SK-N-SH treated with all-trans-retinoic acid at 6 μM for 48 hours (cell line): ENCODE measurements around the gene PGP.

Source experiments
- ATAC-seq: fragments of 200-7000 bp; cut with Tn5 transposase; 3 replicates; pipeline ENCODE4 v1.9.1; 2020; ENCODE audit warnings: mild to moderate bottlenecking, moderate library complexity
- ARNTL ChIP-seq: fragments of 450-650 bp; formaldehyde crosslinking; IDR thresholded peaks from 2 replicates; pipeline ENCODE4 v1.5.0; 2020; ENCODE audit warnings: low read depth, mild to moderate bottlenecking, moderate library complexity, borderline replicate concordance
- CREB5 ChIP-seq: fragments of 250-450 bp; sonication (Bioruptor Pico); IDR thresholded peaks from 2 replicates; pipeline ENCODE4 v1.5.1; 2020; ENCODE audit warnings: low read depth, mild to moderate bottlenecking, moderate library complexity
- CSDC2 ChIP-seq: fragments of 250-450 bp; sonication (Bioruptor Pico); IDR thresholded peaks from 2 replicates; pipeline ENCODE4 v1.5.0; 2020; ENCODE audit warnings: mild to moderate bottlenecking, moderate library complexity
- CSRNP3 ChIP-seq: fragments of 250-450 bp; sonication (Bioruptor Pico); IDR thresholded peaks from 2 replicates; pipeline ENCODE4 v1.5.1; 2021; ENCODE audit warnings: mild to moderate bottlenecking, moderate library complexity
- ESRRG ChIP-seq: fragments of 250-450 bp; sonication (Bioruptor Pico); IDR thresholded peaks from 2 replicates; pipeline ENCODE4 v1.6.1; 2021; ENCODE audit warnings: mild to moderate bottlenecking
- GLIS3 ChIP-seq: fragments of 250-450 bp; sonication (Bioruptor Pico); IDR thresholded peaks from 2 replicates; pipeline ENCODE4 v1.5.0; 2020; ENCODE audit warnings: mild to moderate bottlenecking, moderate library complexity
- OSR1 ChIP-seq: fragments of 250-450 bp; sonication (Bioruptor Pico); IDR thresholded peaks from 2 replicates; pipeline ENCODE4 v1.8.0; 2022; ENCODE audit warnings: moderate library complexity, mild to moderate bottlenecking, inconsistent platforms
- PATZ1 ChIP-seq: fragments of 250-450 bp; sonication (Bioruptor Pico); IDR thresholded peaks from 2 replicates; pipeline ENCODE4 v1.8.0; 2020; ENCODE audit warnings: mild to moderate bottlenecking, moderate library complexity, borderline replicate concordance
- POU6F1 ChIP-seq: fragments of 250-450 bp; sonication (Bioruptor Pico); IDR thresholded peaks from 2 replicates; pipeline ENCODE4 v1.8.0; 2021; ENCODE audit warnings: low read depth, mild to moderate bottlenecking, moderate library complexity, borderline replicate concordance
- PPARA ChIP-seq: fragments of 250-450 bp; sonication (Bioruptor Pico); IDR thresholded peaks from 2 replicates; pipeline ENCODE4 v1.5.0; 2020; ENCODE audit warnings: mild to moderate bottlenecking, borderline replicate concordance
- RARB ChIP-seq: fragments of 250-450 bp; sonication (Bioruptor Pico); IDR thresholded peaks from 2 replicates; pipeline ENCODE4 v1.8.0; 2021; ENCODE audit warnings: mild to moderate bottlenecking, moderate library complexity
- SNAI2 ChIP-seq: fragments of 250-450 bp; sonication (Bioruptor Pico); IDR thresholded peaks from 2 replicates; pipeline ENCODE4 v1.5.0; 2020; ENCODE audit warnings: mild to moderate bottlenecking, moderate library complexity
- TCF4 ChIP-seq: fragments of 250-450 bp; sonication (Bioruptor Pico); IDR thresholded peaks from 2 replicates; pipeline ENCODE4 v1.8.0; 2021; ENCODE audit warnings: mild to moderate bottlenecking, moderate library complexity, borderline replicate concordance
- TOX ChIP-seq: fragments of 250-450 bp; sonication (Bioruptor Pico); IDR thresholded peaks from 2 replicates; pipeline ENCODE4 v1.8.0; 2021; ENCODE audit warnings: mild to moderate bottlenecking, moderate library complexity, borderline replicate concordance
- TSHZ2 ChIP-seq: fragments of 250-450 bp; sonication (Bioruptor Pico); IDR thresholded peaks from 2 replicates; pipeline ENCODE4 v1.5.0; 2020; ENCODE audit warnings: mild to moderate bottlenecking, moderate library complexity
- ZC3H10 ChIP-seq: fragments of 250-450 bp; sonication (Bioruptor Pico); IDR thresholded peaks from 2 replicates; pipeline ENCODE4 v1.5.1; 2021; ENCODE audit warnings: mild to moderate bottlenecking, moderate library complexity
- ZFP3 ChIP-seq: fragments of 250-450 bp; sonication (Bioruptor Pico); IDR thresholded peaks from 2 replicates; pipeline ENCODE4 v1.5.0; 2020; ENCODE audit warnings: mild to moderate bottlenecking, moderate library complexity
- ZFP30 ChIP-seq: fragments of 450-650 bp; formaldehyde crosslinking; IDR thresholded peaks from 2 replicates; pipeline ENCODE4 v1.5.0; 2022; ENCODE audit warnings: mild to moderate bottlenecking, moderate library complexity
- ZNF565 ChIP-seq: fragments of 450-650 bp; formaldehyde crosslinking; conservative IDR thresholded peaks from 2 replicates; pipeline ENCODE4 v1.5.0; 2020; ENCODE audit warnings: low read depth, mild to moderate bottlenecking, moderate library complexity
- ZNF70 ChIP-seq: fragments of 450-650 bp; formaldehyde crosslinking; IDR thresholded peaks from 2 replicates; pipeline ENCODE4 v1.5.0; 2020; ENCODE audit warnings: mild to moderate bottlenecking, moderate library complexity

Gene PGP

GRCh38 chr16:2211923-2212347 is 2.7 kb downstream of the PGP start:
- no peak for ATAC-seq
- no peak for TF ChIP-seq ZC3H10 (CRISPR knock-in tag)

- ATAC-seq: no peak
- TF ChIP-seq RARB (CRISPR knock-in tag) (no peak), TSHZ2 (CRISPR knock-in tag) (no peak), GLIS3 (CRISPR knock-in tag) (no peak), CSRNP3 (CRISPR knock-in tag) (no peak), ZFP3 (CRISPR knock-in tag) (no peak), ESRRG (CRISPR knock-in tag) (no peak), ZNF70 (CRISPR knock-in tag) (no peak), PPARA (CRISPR knock-in tag) (no peak), CSDC2 (CRISPR knock-in tag) (no peak), ZFP30 (CRISPR knock-in tag) (no peak), OSR1 (CRISPR knock-in tag) (no peak), CREB5 (CRISPR knock-in tag) (no peak)
Measured at GRCh38 chr16:2210386-2211365, 4.0 kb downstream of the PGP start, which contains the start of gene BRICD5. Gene BRICD5, minus strand, starts transcription at chr16:2210863. Its CDS starts 30 bp downstream, at chr16:2210833.

- TF ChIP-seq CSRNP3 (CRISPR knock-in tag) (no peak), ARNTL (CRISPR knock-in tag) (no peak), ZNF565 (CRISPR knock-in tag) (no peak), GLIS3 (CRISPR knock-in tag) (no peak), CSDC2 (CRISPR knock-in tag) (no peak), PPARA (CRISPR knock-in tag) (no peak), POU6F1 (CRISPR knock-in tag) (no peak), ZNF70 (CRISPR knock-in tag) (no peak), TSHZ2 (CRISPR knock-in tag) (no peak), ESRRG (CRISPR knock-in tag) (no peak), PATZ1 (CRISPR knock-in tag) (no peak), TOX (no peak), TCF4 (CRISPR knock-in tag) (no peak), ZFP3 (CRISPR knock-in tag) (no peak), CREB5 (CRISPR knock-in tag) (no peak), RARB (CRISPR knock-in tag) (no peak), ZFP30 (CRISPR knock-in tag) (no peak), SNAI2 (CRISPR knock-in tag) (no peak)
- TF ChIP-seq, all 23 proteins: peak for 0
- no peak for ATAC-seq
Measured at GRCh38 chr16:2210009-2210332, 4.7 kb downstream of the PGP start.
